Type B pancreatic cell (in vitro differentiated cells): ENCODE measurements around the gene CTNNBIP1. TPM values are rescaled to one million over a fixed set of nuclear protein-coding genes. Genes with fewer than 3 reads are reported as not detected.

Experiments
- DNase-seq: peaks from one replicate; pipeline ENCODE4 v3.0.0; 2021; ENCODE audit warnings: mixed read lengths; ENCODE audit not compliant: unreplicated experiment; ENCODE audit errors: extremely low spot score
- H3K27ac Mint-ChIP-seq: 2 replicates; pipeline ENCODE4 v1.8.0; 2021; ENCODE audit warnings: mild to moderate bottlenecking, mixed read lengths
- H3K27me3 Mint-ChIP-seq: 2 replicates; pipeline ENCODE4 v1.8.0; 2021; ENCODE audit warnings: mixed read lengths
- H3K36me3 Mint-ChIP-seq: 2 replicates; pipeline ENCODE4 v1.8.0; 2021; ENCODE audit warnings: mixed read lengths
- H3K4me1 Mint-ChIP-seq: one replicate; pipeline ENCODE4 v1.8.0; 2021; ENCODE audit warnings: mixed read lengths; ENCODE audit not compliant: unreplicated experiment
- H3K4me3 Mint-ChIP-seq: 2 replicates; pipeline ENCODE4 v1.8.0; 2021; ENCODE audit warnings: mild to moderate bottlenecking, mixed read lengths
- H3K9me3 Mint-ChIP-seq: 2 replicates; pipeline ENCODE4 v1.8.0; 2021; ENCODE audit warnings: mixed read lengths
- total RNA-seq: library from RNA; stranded (reverse); gene quantifications from 2 replicates; pipeline ENCODE4 v1.2.1, GENCODE V29; 2021; ENCODE audit warnings: low replicate concordance
- TF ChIP-seq, protein P1 (sequence below): fragments of 200-600 bp; sonication (generic); conservative IDR thresholded peaks from 2 replicates; pipeline ENCODE4 v1.5.0; 2021; ENCODE audit warnings: antibody characterized with exemption, mild to moderate bottlenecking

CTNNBIP1 gene
- total RNA-seq, 1 donor from 2014 or later = 54.1 TPM

DNA sequence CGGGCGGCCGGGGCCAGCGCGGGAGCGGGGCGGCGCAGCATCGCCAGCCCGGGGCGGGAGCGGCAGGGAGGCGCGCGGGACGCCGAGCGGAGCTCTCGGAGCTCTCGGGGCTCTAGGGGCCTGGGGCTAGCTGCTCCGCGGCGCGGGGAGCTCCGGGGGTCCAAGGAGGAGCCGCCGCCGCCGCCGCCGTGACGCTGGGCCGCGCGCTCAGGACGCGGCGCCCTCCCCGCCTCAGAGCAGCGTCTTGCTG is 86.5 kb downstream of the CTNNBIP1 start:
- Mint-ChIP-seq H3K27ac (no peak overlapping the region), H3K27me3 (peaks cover 23% of the 10 kb centered on the region), H3K36me3 (peaks cover 4% of the 10 kb centered on the region), H3K4me1 (peaks cover 35% of the 10 kb centered on the region), H3K4me3 (peak overlapping the region; percentile 51), H3K9me3 (no peaks in the 10 kb centered on the region)
- no peak for DNase-seq
- TF ChIP-seq, protein P1, sequence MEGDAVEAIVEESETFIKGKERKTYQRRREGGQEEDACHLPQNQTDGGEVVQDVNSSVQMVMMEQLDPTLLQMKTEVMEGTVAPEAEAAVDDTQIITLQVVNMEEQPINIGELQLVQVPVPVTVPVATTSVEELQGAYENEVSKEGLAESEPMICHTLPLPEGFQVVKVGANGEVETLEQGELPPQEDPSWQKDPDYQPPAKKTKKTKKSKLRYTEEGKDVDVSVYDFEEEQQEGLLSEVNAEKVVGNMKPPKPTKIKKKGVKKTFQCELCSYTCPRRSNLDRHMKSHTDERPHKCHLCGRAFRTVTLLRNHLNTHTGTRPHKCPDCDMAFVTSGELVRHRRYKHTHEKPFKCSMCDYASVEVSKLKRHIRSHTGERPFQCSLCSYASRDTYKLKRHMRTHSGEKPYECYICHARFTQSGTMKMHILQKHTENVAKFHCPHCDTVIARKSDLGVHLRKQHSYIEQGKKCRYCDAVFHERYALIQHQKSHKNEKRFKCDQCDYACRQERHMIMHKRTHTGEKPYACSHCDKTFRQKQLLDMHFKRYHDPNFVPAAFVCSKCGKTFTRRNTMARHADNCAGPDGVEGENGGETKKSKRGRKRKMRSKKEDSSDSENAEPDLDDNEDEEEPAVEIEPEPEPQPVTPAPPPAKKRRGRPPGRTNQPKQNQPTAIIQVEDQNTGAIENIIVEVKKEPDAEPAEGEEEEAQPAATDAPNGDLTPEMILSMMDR = no peak

DNA sequence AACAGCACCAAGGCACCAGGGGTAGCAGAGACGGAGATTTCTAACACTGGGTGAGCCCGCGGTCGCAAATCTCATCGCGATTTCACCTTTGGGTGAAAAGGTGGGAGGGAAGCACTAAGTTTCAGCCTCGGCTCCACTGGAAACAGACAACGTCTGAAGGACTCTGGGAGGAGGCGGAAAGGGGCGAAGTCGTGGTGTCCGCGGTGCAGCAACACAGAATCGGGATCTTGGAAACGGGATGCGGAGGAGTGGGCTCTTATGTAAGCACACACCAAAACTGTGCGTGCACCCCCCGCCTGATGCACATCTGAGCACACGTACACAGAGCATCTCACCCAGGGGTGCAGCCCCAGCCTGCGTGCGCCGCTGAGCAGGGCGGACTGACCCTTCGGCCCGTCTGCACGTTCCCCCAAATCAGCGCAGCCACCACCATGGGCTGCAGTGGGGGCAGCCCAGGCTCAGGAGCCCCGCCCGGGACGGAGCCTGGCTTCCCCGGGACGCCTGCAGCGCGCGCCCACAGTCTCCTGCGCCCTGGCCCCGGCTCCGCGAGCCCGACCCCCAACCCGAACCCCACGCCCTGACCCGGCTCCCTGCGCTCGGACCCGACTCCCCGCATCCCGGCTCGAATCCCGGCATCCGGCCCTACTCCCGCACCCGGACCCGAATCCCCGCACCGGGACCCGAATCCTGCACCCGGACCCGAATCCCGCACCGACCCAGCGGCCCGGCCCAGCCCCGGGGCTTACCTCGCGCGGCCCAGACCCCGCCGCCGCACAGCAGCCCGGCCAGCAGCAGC is 87.0 kb downstream of the CTNNBIP1 start:
- peaks cover 4% of the 10 kb centered on the region for H3K36me3 Mint-ChIP-seq
- peak overlapping the region; percentile 93 for H3K27ac Mint-ChIP-seq
- peaks cover 35% of the 10 kb centered on the region for H3K4me1 Mint-ChIP-seq

DNA sequence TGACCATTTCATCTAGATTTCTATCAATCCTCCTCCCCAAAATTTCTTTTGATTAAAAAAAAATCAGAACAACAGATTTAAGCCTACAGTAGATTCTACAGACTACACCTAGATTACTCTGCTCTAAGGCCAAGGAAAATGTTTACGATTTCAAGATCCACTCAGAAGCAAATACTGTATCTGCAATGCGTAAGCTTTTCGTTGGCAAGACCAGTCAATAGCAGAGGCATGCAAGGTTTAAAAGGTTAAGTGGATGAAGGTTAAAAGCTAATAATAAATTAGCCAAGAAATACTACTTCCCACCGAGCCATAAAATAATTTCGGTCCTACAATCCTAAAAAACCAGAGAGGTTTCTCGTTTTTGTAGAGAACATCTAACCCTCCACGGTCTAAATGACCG is 87.6 kb downstream of the CTNNBIP1 start:
- no peak for DNase-seq
- H3K27ac Mint-ChIP-seq = peak overlapping the region; percentile 93
- TF ChIP-seq, protein P1 = no peak
- H3K4me3 Mint-ChIP-seq = peak overlapping the region; percentile 98
- H3K9me3 Mint-ChIP-seq = no peaks in the 10 kb centered on the region
- H3K27me3 Mint-ChIP-seq = peaks cover 23% of the 10 kb centered on the region
- peaks cover 35% of the 10 kb centered on the region for H3K4me1 Mint-ChIP-seq
- peaks cover 4% of the 10 kb centered on the region for H3K36me3 Mint-ChIP-seq

More for the DNA sequence above, 87.0 kb downstream of the CTNNBIP1 start:
- DNase-seq = peak; percentile 74
- TF ChIP-seq, protein P1 = no peak
- Mint-ChIP-seq H3K4me3 (peak overlapping the region; percentile 98), H3K27me3 (peaks cover 23% of the 10 kb centered on the region), H3K9me3 (no peaks in the 10 kb centered on the region)

DNA sequence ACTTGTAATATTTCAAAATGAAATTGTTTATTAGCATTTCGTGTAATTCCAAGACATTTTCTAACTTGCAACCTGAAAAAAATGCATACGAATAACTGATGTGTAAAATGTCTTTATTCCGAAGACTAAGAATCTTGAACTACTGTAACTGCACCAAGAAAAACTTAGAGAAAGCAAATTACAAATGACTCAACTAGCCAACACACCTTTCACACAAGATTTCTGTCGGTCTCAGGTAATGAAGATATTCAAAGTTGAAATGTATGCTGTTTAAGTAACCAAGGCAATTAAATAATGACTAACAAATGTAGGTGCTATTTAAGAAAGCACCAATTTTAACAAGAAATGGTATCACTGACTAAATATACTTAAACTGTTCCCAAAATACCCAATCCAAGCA is 88.4 kb downstream of the CTNNBIP1 start:
- H3K4me3 Mint-ChIP-seq = peak overlapping the region; percentile 98
- H3K36me3 Mint-ChIP-seq = peaks cover 4% of the 10 kb centered on the region
- no peak for DNase-seq
- H3K4me1 Mint-ChIP-seq = peaks cover 34% of the 10 kb centered on the region
- peak overlapping the region; percentile 93 for H3K27ac Mint-ChIP-seq
- no peaks in the 10 kb centered on the region for H3K9me3 Mint-ChIP-seq
- H3K27me3 Mint-ChIP-seq = peaks cover 23% of the 10 kb centered on the region
- TF ChIP-seq, protein P1 = no peak

DNA sequence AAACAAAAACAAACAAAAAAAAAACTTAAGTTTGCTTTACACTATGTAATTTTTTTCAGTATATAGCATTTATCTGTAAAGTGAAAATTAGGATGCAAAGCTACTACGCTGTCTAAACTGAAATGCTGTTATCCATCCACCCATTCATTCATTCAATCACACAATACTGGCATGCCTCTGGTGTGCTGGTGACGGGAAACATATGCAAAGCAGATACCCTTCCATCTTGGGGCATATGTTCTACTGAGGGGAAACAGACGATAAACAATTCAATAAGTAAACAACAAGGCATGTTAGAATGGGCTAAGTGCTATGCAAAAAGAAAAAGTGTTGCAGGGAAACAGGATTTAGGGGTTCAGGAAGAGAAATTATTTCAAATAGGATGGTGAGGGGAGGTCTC is 89.5 kb downstream of the CTNNBIP1 start:
- H3K4me3 Mint-ChIP-seq = peak overlapping the region; percentile 50
- H3K9me3 Mint-ChIP-seq = no peaks in the 10 kb centered on the region
- TF ChIP-seq, protein P1 = no peak
- peaks cover 33% of the 10 kb centered on the region for H3K4me1 Mint-ChIP-seq
- no peak overlapping the region for H3K27ac Mint-ChIP-seq
- H3K27me3 Mint-ChIP-seq = peaks cover 15% of the 10 kb centered on the region
- H3K36me3 Mint-ChIP-seq = peaks cover 4% of the 10 kb centered on the region
- DNase-seq = no peak
